GM12891 (cell line): ENCODE measurements around the gene NMB.
A peak's percentile ranks its signal among the peaks of the same experiment; 100 is the strongest.
"Not testable (repeated sequence)": the region's sequence is repeated elsewhere in the genome, so short reads cannot be mapped to it uniquely, and the experiment has no call there.

Experiments used
- DNase-seq: peaks from one replicate; pipeline ENCODE4 v3.0.0; 2011; ENCODE audit warnings: low spot score; ENCODE audit not compliant: insufficient read length
- FAIRE-seq: peaks from 2 replicates; lab custom pipeline; 2011; peaks lifted over from hg19 to GRCh38; lab: Jason Lieb, UNC
- PAX5 ChIP-seq: IDR thresholded peaks from 2 replicates; pipeline ENCODE4 v1.6.1; 2011; ENCODE audit warnings: low read length, moderate library complexity, mild to moderate bottlenecking; ENCODE audit not compliant: insufficient read depth, severe bottlenecking
- POLR2A ChIP-seq: IDR thresholded peaks from 2 replicates; pipeline ENCODE4 v1.6.1; 2011; ENCODE audit warnings: low read depth, low read length, control low read depth
- POLR2AphosphoS5 ChIP-seq: IDR thresholded peaks from 2 replicates; pipeline ENCODE4 v1.6.1; 2011; ENCODE audit warnings: low read depth, low read length, control low read depth
- POU2F2 ChIP-seq: IDR thresholded peaks from 2 replicates; pipeline ENCODE4 v1.6.1; 2011; ENCODE audit warnings: low read depth, mild to moderate bottlenecking, control low read depth, low read length, moderate library complexity
- SPI1 ChIP-seq: IDR thresholded peaks from 2 replicates; pipeline ENCODE4 v1.6.1; 2011; ENCODE audit warnings: low read depth, low read length, control low read depth
- TAF1 ChIP-seq: IDR thresholded peaks from 2 replicates; pipeline ENCODE4 v1.6.1; 2011; ENCODE audit warnings: low read depth, low read length, control low read depth

Gene NMB

GRCh38 chr15:84643838-84644237, 14.2 kb downstream of the NMB start:
- TF ChIP-seq TAF1 = no peak
- TF ChIP-seq POLR2AphosphoS5 = no peak
- TF ChIP-seq POU2F2 = no peak
- TF ChIP-seq SPI1 = no peak
- TF ChIP-seq PAX5 = no peak
- no peak for TF ChIP-seq POLR2A
- FAIRE-seq = no peak
- DNase-seq = no peak

- not testable (repeated sequence) for FAIRE-seq, DNase-seq
These were observed 15.4 kb downstream of the NMB start for GRCh38 chr15:84642640-84643039.

GRCh38 chr15:84641871-84642270, 16.1 kb downstream of the NMB start:
- not testable (repeated sequence) for FAIRE-seq, DNase-seq

- FAIRE-seq = no peak
- no peak for DNase-seq
These were observed 19.9 kb downstream of the NMB start for GRCh38 chr15:84638103-84638502.

GRCh38 chr15:84634228-84634837, 23.7 kb downstream of the NMB start:
- TF ChIP-seq POU2F2 (no peak), PAX5 (no peak)
- FAIRE-seq (peak; percentile 45), DNase-seq (no peak)

More at GRCh38 chr15:84638103-84638502, 19.9 kb downstream of the NMB start:
- TF ChIP-seq PAX5 = no peak

GRCh38 chr15:84633311-84634227, 24.4 kb downstream of the NMB start:
- no peak for TF ChIP-seq PAX5
- TF ChIP-seq SPI1 = no peak
- no peak for TF ChIP-seq POLR2AphosphoS5
- 0 out of 2 replicates have a peak, but pooled peaks have one; percentile 8 for TF ChIP-seq POU2F2
- no peak for TF ChIP-seq POLR2A
- TF ChIP-seq TAF1 = no peak
- peak; percentile 42 for DNase-seq
- FAIRE-seq = peak; percentile 83

- no peak for TF ChIP-seq SPI1
- no peak for TF ChIP-seq POLR2AphosphoS5
- TF ChIP-seq TAF1 = no peak
- no peak for TF ChIP-seq PAX5
- no peak for TF ChIP-seq POLR2A
- no peak for TF ChIP-seq POU2F2
- no peak for FAIRE-seq
- no peak for DNase-seq
These were observed 26.2 kb downstream of the NMB start for GRCh38 chr15:84631706-84632272.

- no peak for FAIRE-seq
- no peak for DNase-seq
- TF ChIP-seq PAX5 = no peak
- no peak for TF ChIP-seq POLR2A
- TF ChIP-seq POU2F2 = no peak
These were observed 29.0 kb downstream of the NMB start for GRCh38 chr15:84629033-84629432.

- FAIRE-seq (no peak), DNase-seq (no peak)
- TF ChIP-seq POLR2AphosphoS5 = no peak
- TF ChIP-seq TAF1 = no peak
- no peak for TF ChIP-seq PAX5
- TF ChIP-seq SPI1 = no peak
- no peak for TF ChIP-seq POU2F2
- TF ChIP-seq POLR2A = no peak
These were observed 32.9 kb downstream of the NMB start for GRCh38 chr15:84625123-84625522.

GRCh38 chr15:84624359-84624758, 33.6 kb downstream of the NMB start:
- TF ChIP-seq SPI1 (no peak), TAF1 (no peak), POU2F2 (no peak), PAX5 (no peak), POLR2AphosphoS5 (no peak), POLR2A (no peak)
- DNase-seq = no peak
- FAIRE-seq = no peak
